Measurements from ENCODE around the gene GPRC5C.

- TF ChIP-seq CTCF (IDR thresholded peaks at IDR 0.05) (no peak), EZH2 (IDR thresholded peaks at IDR 0.05) (no peak), EZH2phosphoT487 (IDR thresholded peaks at IDR 0.05) (no peak)
Observed at GRCh38 chr17:74426551-74427047, 5.3 kb upstream of the GPRC5C start.
